Motor neuron (in vitro differentiated cells): Measurements from ENCODE around the gene SALL1. TPM values are rescaled to one million over a fixed set of nuclear protein-coding genes. Genes with fewer than 3 reads are reported as not detected.

Experiments
- ATAC-seq, 8 experiments: fragments of 200-7000 bp; cut with Tn5 transposase; replicated peaks in 6 of 8; 2 replicates each; pipeline ENCODE4 v1.8.0; 2021; ENCODE audit warnings: mild to moderate bottlenecking in 8 of 8, moderate library complexity in 8 of 8
- H3K27ac ChIP-seq, 2 donors: fragments of 250-450 bp; sonication (Bioruptor Pico); 2 replicates each; pipeline ENCODE4 v1.9.0; 2021; ENCODE audit warnings: antibody characterized with exemption in 2 of 2, mild to moderate bottlenecking in 2 of 2, moderate library complexity in 1 of 2
- H3K4me1 ChIP-seq, 2 donors: fragments of 250-450 bp; sonication (Bioruptor Pico); replicated peaks in 1 of 2; 2 replicates each; pipeline ENCODE4 v1.6.1; 2021; ENCODE audit warnings: antibody characterized with exemption in 2 of 2, mild to moderate bottlenecking in 2 of 2, moderate library complexity in 1 of 2
- H3K4me3 ChIP-seq, 5 donors: fragments of 250-450 bp; sonication (Bioruptor Pico); 2 replicates each; pipeline ENCODE4 v1.9.0; 2021; ENCODE audit warnings: antibody characterized with exemption in 5 of 5, mild to moderate bottlenecking in 5 of 5, moderate library complexity in 4 of 5
- WGBS, 10 experiments: fragments of 450-650 bp; shearing (Covaris generic); methylation state at CpG; one replicate each; pipeline ENCODE4 v1.0.0; 2022; 5-methylcytosine and 5-hydroxymethylcytosine counted together
- in situ Hi-C, 9 experiments: fragments of 400-800 bp; cut with MboI; loops; one replicate each; pipeline ENCODE4 v1.15.0; 2021; ENCODE audit warnings: low sequenced_read_pairs in 9 of 9, low pct_unique_long_range_greater_than_20kb in 2 of 9; ENCODE audit not compliant: unreplicated experiment in 9 of 9
- total RNA-seq, 8 experiments: library from RNA; unstranded; fragments of 300-600 nt; gene quantifications; 2 replicates each; pipeline versions ENCODE4 v1.2.3 to v1.2.4, GENCODE V29; 2022

Gene SALL1
- total RNA-seq, 8 experiments from 2014 or later = 1.7 to 44.2 (median 15.6) TPM

GRCh38 chr16:51155820-51156806 lies 5.0 kb upstream of the SALL1 start:
- in situ Hi-C loops = loop anchor here in 6 of 9 experiments (10.0 to 25.0 kb wide), 4 partner anchors 381 to 831 kb away; no protein-coding TSS in a partner anchor
- H3K27ac ChIP-seq = peak overlapping the region; percentile 80 to 91
- H3K4me3 ChIP-seq = peak overlapping the region; percentile 17 to 97 (median 82)
- peaks cover 17 to 23% of the 10 kb centered on the region in 2 donors for H3K4me1 ChIP-seq
- no peak for ATAC-seq
- 0 to 100% (median 15%) methylated on average over 2 to 44 of the region's 59 CpGs; no CpG with 5 or more reads in 1 of the 10 experiments for WGBS, 10 experiments

- Histone ChIP-seq H3K27ac (peak overlapping the region; percentile 80 to 91), H3K4me1 (peaks cover 17 to 23% of the 10 kb centered on the region in 2 donors), H3K4me3 (peak overlapping the region; percentile 54 to 97 (median 82))
- WGBS, 10 experiments = 0 to 5% (median 4%) methylated on average over 2 to 4 of the region's 20 CpGs; no CpG with 5 or more reads in 7 of the 10 experiments
- no peak for ATAC-seq
- in situ Hi-C loops = loop anchor here in 6 of 9 experiments (10.0 to 25.0 kb wide), 4 partner anchors 382 to 832 kb away; no protein-coding TSS in a partner anchor
Observed at GRCh38 chr16:51155199-51155607, 4.1 kb upstream of the SALL1 start.

GRCh38 chr16:51154271-51155171 lies 3.5 kb upstream of the SALL1 start:
- 6 to 65% (median 30%) methylated on average over 2 to 8 of the region's 55 CpGs; no CpG with 5 or more reads in 4 of the 10 experiments for WGBS, 10 experiments
- H3K4me3 ChIP-seq = peak overlapping the region; percentile 54 to 97 (median 82)
- no peak for ATAC-seq
- in situ Hi-C loops = loop anchor here in 6 of 9 experiments (10.0 to 25.0 kb wide), 4 partner anchors 383 to 833 kb away; no protein-coding TSS in a partner anchor
- peak overlapping the region; percentile 80 to 91 for H3K27ac ChIP-seq
- H3K4me1 ChIP-seq = peaks cover 11 to 17% of the 10 kb centered on the region in 2 donors

- no peak for ATAC-seq
- peak overlapping the region; percentile 80 to 91 for H3K27ac ChIP-seq
- H3K4me1 ChIP-seq = peaks cover 9 to 14% of the 10 kb centered on the region in 2 donors
- H3K4me3 ChIP-seq = peak overlapping the region; percentile 54 to 97 (median 82)
- WGBS, 10 experiments = 0 to 53% (median 2%) methylated on average over 2 to 13 of the region's 32 CpGs; no CpG with 5 or more reads in 4 of the 10 experiments
- in situ Hi-C loops = loop anchor here in 6 of 9 experiments (10.0 to 25.0 kb wide), 4 partner anchors 384 to 834 kb away; no protein-coding TSS in a partner anchor
Observed at GRCh38 chr16:51153577-51154031, 2.5 kb upstream of the SALL1 start.

GRCh38 chr16:51152691-51153576 lies 1.9 kb upstream of the SALL1 start:
- peaks cover 9 to 11% of the 10 kb centered on the region in 2 donors for H3K4me1 ChIP-seq
- WGBS, 10 experiments = 0 to 41% (median 5%) methylated on average over 1 to 26 of the region's 60 CpGs
- in situ Hi-C loops = loop anchor here in 6 of 9 experiments (10.0 to 25.0 kb wide), 4 partner anchors 384 to 834 kb away; no protein-coding TSS in a partner anchor
- peak in 7 of 8 experiments; percentile 4 to 46 (median 15) for ATAC-seq
- peak overlapping the region; percentile 54 to 97 (median 82) for H3K4me3 ChIP-seq
- H3K27ac ChIP-seq = peak overlapping the region; percentile 80 to 91

- peak overlapping the region; percentile 80 to 91 for H3K27ac ChIP-seq
- WGBS, 10 experiments = 0% methylated on average over 6 of the region's 56 CpGs; no CpG with 5 or more reads in 9 of the 10 experiments
- ATAC-seq = peak; percentile 71 to 78 (median 72)
- in situ Hi-C loops = loop anchor here in 6 of 9 experiments (10.0 to 25.0 kb wide), 4 partner anchors 385 to 835 kb away; no protein-coding TSS in a partner anchor
- H3K4me3 ChIP-seq = peak overlapping the region; percentile 54 to 97 (median 82)
- H3K4me1 ChIP-seq = peaks cover 4 to 9% of the 10 kb centered on the region in 2 donors
Observed at GRCh38 chr16:51151961-51152663, 1.0 kb upstream of the SALL1 start.

GRCh38 chr16:51151435-51151960 lies 428 bp upstream of the SALL1 start:
- peak overlapping the region; percentile 85 to 94 for H3K27ac ChIP-seq
- H3K4me3 ChIP-seq = peak overlapping the region; percentile 54 to 97 (median 82)
- in situ Hi-C loops = loop anchor here in 6 of 9 experiments (10.0 to 25.0 kb wide), 4 partner anchors 386 to 836 kb away; no protein-coding TSS in a partner anchor
- peaks cover 0 to 10% of the 10 kb centered on the region in 2 donors for H3K4me1 ChIP-seq
- no CpG with 5 or more reads among the region's 61 CpGs for WGBS, 10 experiments
- ATAC-seq = peak; percentile 38 to 79 (median 74)

GRCh38 chr16:51150165-51150887 lies 744 bp downstream of the SALL1 start:
- Histone ChIP-seq H3K27ac (peak overlapping the region; percentile 85 to 94), H3K4me1 (peaks cover 0 to 18% of the 10 kb centered on the region in 2 donors), H3K4me3 (peak overlapping the region; percentile 54 to 97 (median 82))
- ATAC-seq = no peak
- in situ Hi-C loops = loop anchor here in 6 of 9 experiments (10.0 to 25.0 kb wide), 4 partner anchors 387 to 837 kb away; no protein-coding TSS in a partner anchor
- 0 to 38% (median 0%) methylated on average over 2 to 12 of the region's 53 CpGs; no CpG with 5 or more reads in 5 of the 10 experiments for WGBS, 10 experiments

- in situ Hi-C loops = loop anchor here in 6 of 9 experiments (10.0 to 25.0 kb wide), 4 partner anchors 388 to 838 kb away; no protein-coding TSS in a partner anchor
- WGBS, 10 experiments = 0 to 88% (median 0%) methylated on average over 2 to 11 of the region's 35 CpGs; no CpG with 5 or more reads in 5 of the 10 experiments
- ATAC-seq = no peak
- Histone ChIP-seq H3K4me3 (peak overlapping the region; percentile 54 to 97 (median 82)), H3K4me1 (peaks cover 0 to 21% of the 10 kb centered on the region in 2 donors), H3K27ac (peak overlapping the region; percentile 85 to 94)
Observed at GRCh38 chr16:51149721-51150164, 1.3 kb downstream of the SALL1 start.

- no peak for ATAC-seq
- peak overlapping the region; percentile 54 to 97 (median 82) for H3K4me3 ChIP-seq
- WGBS, 10 experiments = 0 to 100% (median 9%) methylated on average over 1 to 16 of the region's 16 CpGs
- in situ Hi-C loops = no loop called here
- peak overlapping the region; percentile 85 to 94 for H3K27ac ChIP-seq
- peaks cover 0 to 26% of the 10 kb centered on the region in 2 donors for H3K4me1 ChIP-seq
Observed at GRCh38 chr16:51149251-51149661, 1.8 kb downstream of the SALL1 start.
